HCT116 (cell line): ENCODE results near the gene ZHX3.

Source experiments
- CEBPB ChIP-seq: IDR thresholded peaks from 2 replicates; pipeline ENCODE4 v1.6.1; 2012; ENCODE audit warnings: low read depth
- CTCF ChIP-seq, 3 experiments: fragments of 200-600 bp in 1 of 3; sonication (generic) in 1 of 3; IDR thresholded peaks in 2 of 3; conservative IDR thresholded peaks in 1 of 3; 2 replicates each; pipeline ENCODE4 v1.5.1; 2012 to 2017; ENCODE audit warnings: low read depth in 2 of 3, low read length in 2 of 3, antibody characterized with exemption in 1 of 3, borderline replicate concordance in 1 of 3, control low read depth in 1 of 3, mild to moderate bottlenecking in 1 of 3, mixed read lengths in 1 of 3, mixed run types in 1 of 3, moderate library complexity in 1 of 3; ENCODE audit not compliant: insufficient read depth in 1 of 3
- MAX ChIP-seq: IDR thresholded peaks from 2 replicates; pipeline ENCODE4 v1.6.1; 2012
- REST ChIP-seq: IDR thresholded peaks from 2 replicates; pipeline ENCODE4 v1.6.1; 2012; ENCODE audit warnings: low read depth
- YY1 ChIP-seq: IDR thresholded peaks from 2 replicates; pipeline ENCODE4 v1.6.1; 2011; ENCODE audit warnings: low read length, low read depth, moderate library complexity, mild to moderate bottlenecking; ENCODE audit not compliant: insufficient replicate concordance; ENCODE audit errors: extremely low read depth

- TF ChIP-seq MAX (no peak), CEBPB (no peak), CTCF (IDR thresholded peaks at IDR 0.05 in 2 of 3, conservative IDR thresholded peaks at IDR 0.05 in 1 of 3; ENCODE audit: borderline replicate concordance in 1 of 3, insufficient read depth in 1 of 3, low read depth in 2 of 3, low read length in 2 of 3) (no peak), REST (no peak), YY1 (no peak)
These were observed 183.0 kb downstream of the ZHX3 start for GRCh38 chr20:41134362-41135186.
